ENCODE data around the gene SURF1.
"Not testable (repeated sequence)": the region's sequence is repeated elsewhere in the genome, so short reads cannot be mapped to it uniquely, and the experiment has no call there.

DNA sequence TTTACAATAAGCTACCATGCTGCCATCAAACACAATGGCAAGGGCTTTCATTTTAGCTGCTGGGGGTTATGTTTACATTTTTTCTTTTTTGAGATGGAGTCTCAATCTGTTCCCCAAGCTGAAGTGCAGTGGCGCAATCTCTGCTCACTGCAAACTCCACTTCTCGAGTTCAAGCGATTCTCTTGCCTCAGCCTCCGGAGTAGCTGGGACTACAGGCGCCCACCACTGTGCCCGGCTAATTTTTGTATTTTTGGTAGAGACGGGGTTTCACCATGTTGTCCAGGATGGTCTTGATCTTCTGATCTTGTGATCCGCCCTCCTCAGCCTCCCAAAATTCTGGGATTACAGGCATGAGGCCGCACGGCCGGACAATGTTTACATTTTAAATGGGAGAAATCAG lies 21.4 kb downstream of the SURF1 start:
- TF ChIP-seq, protein P1, sequence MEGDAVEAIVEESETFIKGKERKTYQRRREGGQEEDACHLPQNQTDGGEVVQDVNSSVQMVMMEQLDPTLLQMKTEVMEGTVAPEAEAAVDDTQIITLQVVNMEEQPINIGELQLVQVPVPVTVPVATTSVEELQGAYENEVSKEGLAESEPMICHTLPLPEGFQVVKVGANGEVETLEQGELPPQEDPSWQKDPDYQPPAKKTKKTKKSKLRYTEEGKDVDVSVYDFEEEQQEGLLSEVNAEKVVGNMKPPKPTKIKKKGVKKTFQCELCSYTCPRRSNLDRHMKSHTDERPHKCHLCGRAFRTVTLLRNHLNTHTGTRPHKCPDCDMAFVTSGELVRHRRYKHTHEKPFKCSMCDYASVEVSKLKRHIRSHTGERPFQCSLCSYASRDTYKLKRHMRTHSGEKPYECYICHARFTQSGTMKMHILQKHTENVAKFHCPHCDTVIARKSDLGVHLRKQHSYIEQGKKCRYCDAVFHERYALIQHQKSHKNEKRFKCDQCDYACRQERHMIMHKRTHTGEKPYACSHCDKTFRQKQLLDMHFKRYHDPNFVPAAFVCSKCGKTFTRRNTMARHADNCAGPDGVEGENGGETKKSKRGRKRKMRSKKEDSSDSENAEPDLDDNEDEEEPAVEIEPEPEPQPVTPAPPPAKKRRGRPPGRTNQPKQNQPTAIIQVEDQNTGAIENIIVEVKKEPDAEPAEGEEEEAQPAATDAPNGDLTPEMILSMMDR (IDR thresholded peaks at IDR 0.05; ENCODE audit: low read length) = not testable (repeated sequence)
- not testable (repeated sequence) for TF ChIP-seq EZH2 (IDR thresholded peaks at IDR 0.05; ENCODE audit: borderline replicate concordance, low read length)

Measured in OCI-LY1 (cell line).